ENCODE measurements around the gene HDAC4. TPM values are rescaled to one million over a fixed set of nuclear protein-coding genes. Genes with fewer than 3 reads are reported as not detected.

HDAC4 gene
- polyA plus RNA-seq, 2 of the 4 experiments (the other 2 are of a cell fraction), result 8.6 to 10.4 TPM

DNA sequence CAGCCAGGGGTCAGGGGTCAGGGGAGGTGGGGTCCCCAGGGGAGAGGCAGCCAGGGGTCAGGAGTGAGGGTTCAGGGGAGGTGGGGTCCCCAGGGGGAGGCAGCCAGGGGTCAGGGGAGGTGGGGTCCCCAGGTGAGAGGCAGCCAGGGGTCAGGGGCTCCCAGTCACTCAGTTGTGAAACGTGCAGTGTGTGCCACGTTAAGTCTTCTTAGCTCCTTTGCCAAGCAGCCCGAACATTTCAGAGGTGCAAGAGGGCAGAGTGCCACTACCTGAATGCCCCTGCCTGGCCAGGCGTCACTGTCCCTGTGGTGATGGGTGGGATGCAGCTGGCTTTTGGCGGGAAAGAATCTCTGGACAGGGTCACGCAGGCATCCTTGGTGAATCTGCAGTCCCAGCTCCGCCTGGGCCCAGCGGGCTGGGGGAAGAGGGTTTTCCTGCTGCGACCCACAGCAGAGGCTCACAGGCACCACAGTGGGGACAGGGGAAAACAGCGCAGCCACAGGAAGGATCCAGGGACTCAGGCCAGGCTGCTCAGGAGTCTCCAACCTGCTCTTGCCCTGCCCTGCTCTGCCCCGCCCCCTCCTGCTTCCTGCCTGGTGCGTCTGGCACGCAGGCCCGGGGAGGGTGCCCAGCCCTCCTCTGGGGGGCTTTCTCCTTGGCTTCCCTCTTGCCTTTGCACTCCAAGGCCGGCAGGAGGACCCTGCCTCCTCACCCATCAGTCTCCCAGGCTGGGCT is 364.7 kb downstream of the HDAC4 start:
- FAIRE-seq (no peak), DNase-seq (ENCODE audit: low read depth in 1 of 2, low spot score in 1 of 2) (no peak)
- peak overlapping the region in 1 of 2 experiments; percentile 85; a peak in 4 of 6 replicates for H3K27ac ChIP-seq

DNA sequence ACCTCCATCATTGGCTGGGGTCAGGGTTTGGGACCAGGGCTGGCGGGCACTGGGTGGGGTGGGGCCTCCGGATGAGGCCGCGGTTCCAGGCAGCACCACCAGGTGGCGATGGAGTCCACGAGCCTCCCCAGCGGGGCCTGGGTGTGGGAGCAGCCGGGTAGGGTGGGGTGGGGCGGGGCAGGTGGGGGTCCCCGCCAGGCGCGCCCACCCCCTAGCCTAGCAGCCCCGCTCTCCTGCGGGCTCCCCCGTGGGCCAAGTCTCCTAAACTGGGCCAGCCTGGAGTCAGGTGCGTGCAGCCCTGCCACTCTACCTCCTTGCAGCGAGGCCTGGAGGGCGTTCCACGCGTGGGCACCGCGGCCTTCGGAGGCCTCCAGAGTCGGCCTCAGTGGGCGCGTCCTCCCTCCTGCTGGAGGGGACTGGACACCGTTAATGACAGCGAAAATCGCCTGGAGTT is 365.4 kb downstream of the HDAC4 start:
- Histone ChIP-seq H3K4me1 (0 out of 3 replicates have a peak, but pooled peaks cover 3% of the 10 kb centered on the region), H3K9me3 (no peaks in the 10 kb centered on the region), H3K4me2 (peak overlapping the region; percentile 63), H3K27ac (peak overlapping the region; percentile 41 to 85; a peak in 4 of 6 replicates), H3K4me3 (no peak overlapping the region)
- ATAC-seq (peak; percentile 85 to 95), DNase-seq (ENCODE audit: low read depth in 1 of 2, low spot score in 1 of 2) (peak in 1 of 2 experiments; percentile 88), FAIRE-seq (no peak)
- CTCF ChIA-PET, result interaction anchor here (0.8 to 2.5 kb wide), 10 partner anchors 8 to 1109 kb away, joined by 3 to 16 read pairs (median 3); no protein-coding TSS in a partner anchor
- TF ChIP-seq ZFP36 (IDR thresholded peaks at IDR 0.05; ENCODE audit: borderline replicate concordance, partially characterized antibody), result no peak
- no peak for TF ChIP-seq RFX5 (IDR thresholded peaks at IDR 0.05)
- TF ChIP-seq RNF2 (IDR thresholded peaks at IDR 0.05; ENCODE audit: borderline replicate concordance, low read depth), result no peak
- TF ChIP-seq RAD21 (conservative IDR thresholded peaks at IDR 0.05 in 1 of 2, IDR thresholded peaks at IDR 0.05 in 1 of 2), result peak; percentile 69 to 84
- peak; percentile 76 for TF ChIP-seq CTCF (IDR thresholded peaks at IDR 0.05)
- TF ChIP-seq ZSCAN20 (CRISPR knock-in tag; IDR thresholded peaks at IDR 0.05), result no peak
- no peak for TF ChIP-seq ZNF302 (CRISPR knock-in tag; IDR thresholded peaks at IDR 0.05)
- no peak for TF ChIP-seq EP300 (IDR thresholded peaks at IDR 0.05)
- no peak for TF ChIP-seq HDAC2 (IDR thresholded peaks at IDR 0.05)
- no peak for TF ChIP-seq CEBPB (IDR thresholded peaks at IDR 0.05)
- TF ChIP-seq SMC3 (IDR thresholded peaks at IDR 0.05), result peak; percentile 89
- no peak for TF ChIP-seq ELK1 (IDR thresholded peaks at IDR 0.05; ENCODE audit: low read depth, low read length)
- TF ChIP-seq ESRRA (IDR thresholded peaks at IDR 0.05; ENCODE audit: borderline replicate concordance, low read length), result no peak
- WGBS (ENCODE audit: missing lambda C conversion rate), result 0% methylated on average over 3 of the region's 29 CpGs
- POLR2A ChIA-PET, result no interaction called here

More for the DNA sequence above, 364.7 kb downstream of the HDAC4 start:
- H3K9me3 ChIP-seq, result no peaks in the 10 kb centered on the region
- CTCF ChIA-PET, result interaction anchor here (0.6 to 1.6 kb wide), 13 partner anchors 8 to 1108 kb away, joined by 3 to 6 read pairs (median 3); no protein-coding TSS in a partner anchor
- POLR2A ChIA-PET, result no interaction called here
- TF ChIP-seq RAD21 (conservative IDR thresholded peaks at IDR 0.05 in 1 of 2, IDR thresholded peaks at IDR 0.05 in 1 of 2) (no peak), ESRRA (IDR thresholded peaks at IDR 0.05; ENCODE audit: borderline replicate concordance, low read length) (no peak), ZSCAN20 (CRISPR knock-in tag; IDR thresholded peaks at IDR 0.05) (no peak), ZFP36 (IDR thresholded peaks at IDR 0.05; ENCODE audit: borderline replicate concordance, partially characterized antibody) (no peak), ATOH8 (CRISPR knock-in tag; IDR thresholded peaks at IDR 0.05; ENCODE audit: low read depth) (no peak), HDAC2 (IDR thresholded peaks at IDR 0.05) (no peak), NFE2L2 (conservative IDR thresholded peaks at IDR 0.05; ENCODE audit: low read length) (no peak), HOXB13 (CRISPR knock-in tag; IDR thresholded peaks at IDR 0.05; ENCODE audit: low read depth) (no peak), JUNB (IDR thresholded peaks at IDR 0.05) (no peak), RFX5 (IDR thresholded peaks at IDR 0.05) (no peak), HOXB5 (CRISPR knock-in tag; IDR thresholded peaks at IDR 0.05) (no peak)
- WGBS (ENCODE audit: missing lambda C conversion rate), result 64% methylated on average over 12 of the region's 15 CpGs
- 0 out of 3 replicates have a peak, but pooled peaks cover 3% of the 10 kb centered on the region for H3K4me1 ChIP-seq
- ATAC-seq, result peak in 1 of 2 experiments; percentile 25; a peak in 2 of 6 replicates
- no peak overlapping the region; the same call in 1 of the 3 replicates for H3K4me2 ChIP-seq
- no peak overlapping the region for H3K4me3 ChIP-seq

All from A549 (cell line).